Measurements from ENCODE around the gene KNOP1. TPM values are rescaled to one million over a fixed set of nuclear protein-coding genes. Genes with fewer than 3 reads are reported as not detected.

Gene KNOP1
- total and polyA plus RNA-seq, 2 of the 4 experiments (the other 2 are of a cell fraction), result 7.0 to 8.4 TPM

- Histone ChIP-seq H2BK20ac (ENCODE audit: low read depth, low read length) (peak overlapping the region; percentile 47; the same call in 1 of the 2 replicates), H3K56ac (ENCODE audit: extremely low read depth, insufficient read depth, low read length) (no peak overlapping the region), H3K36me3 (ENCODE audit: control insufficient read depth, insufficient read depth, low read length) (no peaks in the 10 kb centered on the region), H4K5ac (ENCODE audit: low read depth, low read length) (peak overlapping the region; percentile 79; the same call in 1 of the 2 replicates), H3K79me1 (ENCODE audit: low read depth in 1 of 2, low read length in 2 of 2) (no peaks in the 10 kb centered on the region), H3K4me1 (ENCODE audit: control insufficient read depth, insufficient read depth, low read length) (peaks cover 12% of the 10 kb centered on the region), H3K18ac (ENCODE audit: low read depth, low read length) (peak overlapping the region; percentile 82), H3K9me1 (ENCODE audit: insufficient read depth, low read length) (peaks cover 6% of the 10 kb centered on the region; the same call in 1 of the 2 replicates), H2BK15ac (ENCODE audit: low read depth, low read length) (0 out of 3 replicates have a peak overlapping the region, but pooled peaks have one; percentile 82), H3K4me3 (ENCODE audit: insufficient read depth, low read depth, low read length) (no peak overlapping the region), H3K4ac (ENCODE audit: low read depth, low read length) (peak overlapping the region; percentile 81), H3K9me3 (ENCODE audit: control insufficient read depth, insufficient read depth, low read length) (no peaks in the 10 kb centered on the region), H3K23ac (ENCODE audit: low read depth, low read length) (peak overlapping the region; percentile 0; the same call in 1 of the 2 replicates), H4K91ac (ENCODE audit: insufficient read depth, low read depth, low read length) (peak overlapping the region; percentile 59), H3K27ac (ENCODE audit: insufficient read depth, low read length) (peak overlapping the region; percentile 44; the same call in 1 of the 2 replicates), H2AK5ac (ENCODE audit: low read depth, low read length) (peak overlapping the region; percentile 56; the same call in 1 of the 2 replicates), H2BK120ac (ENCODE audit: low read depth, low read length) (peak overlapping the region; percentile 65), H2AFZ (replicated peaks; ENCODE audit: low read length, poor library complexity) (peak overlapping the region; percentile 61), H4K8ac (ENCODE audit: low read depth in 2 of 2, low read length in 2 of 2) (peak overlapping the region; percentile 25 to 71; a peak in 2 of 4 replicates), H3K14ac (replicated peaks; ENCODE audit: low read depth, low read length) (peak overlapping the region; percentile 69), H4K20me1 (ENCODE audit: insufficient read depth, low read length) (no peaks in the 10 kb centered on the region), H3K9ac (ENCODE audit: low read depth, low read length) (0 out of 2 replicates have a peak overlapping the region, but pooled peaks have one; percentile 6), H2AK9ac (replicated peaks; ENCODE audit: low read depth, low read length, poor library complexity) (peak overlapping the region; percentile 66), H3K27me3 (ENCODE audit: control insufficient read depth, insufficient read depth, low read length) (no peaks in the 10 kb centered on the region), H2BK5ac (ENCODE audit: low read depth, low read length, poor library complexity, severe bottlenecking) (peak overlapping the region; percentile 61), H3K4me2 (ENCODE audit: low read depth, low read length) (peak overlapping the region; percentile 41; the same call in 1 of the 2 replicates)
- in situ Hi-C loops (cut with MboI; ENCODE audit: low sequenced_read_pairs), result no loop called here
- POLR2A ChIA-PET (ENCODE audit: unreplicated experiment), result no interaction called here
- dilution Hi-C loops (cut with HindIII; ENCODE audit: low sequenced_read_pairs, unreplicated experiment), result no loop called here
- BruUV-seq (replicated peaks), result no TSS peak
- 100% methylated on average over 2 of the region's 12 CpGs; no CpG with 5 or more reads in 1 of the 2 experiments for WGBS, 2 experiments (ENCODE audit: extremely low coverage in 2 of 2, insufficient read length in 1 of 2)
- TF ChIP-seq ELK1 (IDR thresholded peaks at IDR 0.05; ENCODE audit: borderline replicate concordance, low read depth, low read length), result no peak
- no peak for TF ChIP-seq RCOR1 (IDR thresholded peaks at IDR 0.05; ENCODE audit: insufficient replicate concordance, low read length)
- TF ChIP-seq RAD21 (IDR thresholded peaks at IDR 0.05; ENCODE audit: low read length), result no peak
- TF ChIP-seq MXI1 (IDR thresholded peaks at IDR 0.05; ENCODE audit: borderline replicate concordance, low read depth, low read length), result no peak
- no peak for TF ChIP-seq CEBPB (IDR thresholded peaks at IDR 0.05; ENCODE audit: low read depth, low read length)
- no peak for TF ChIP-seq USF2 (IDR thresholded peaks at IDR 0.05; ENCODE audit: low read depth, low read length)
- no peak for TF ChIP-seq CHD1 (IDR thresholded peaks at IDR 0.05; ENCODE audit: low read depth, low read length)
- TF ChIP-seq RFX5 (IDR thresholded peaks at IDR 0.05; ENCODE audit: low read depth, low read length), result no peak
- no peak for TF ChIP-seq FOS (IDR thresholded peaks at IDR 0.05; ENCODE audit: low read depth, low read length)
- peak; percentile 65 for ATAC-seq (ENCODE audit: low read depth)
- DNase-seq, result peak; percentile 83
- CTCF ChIA-PET, result interaction anchor here (1.0 kb wide), 1 partner anchor 20 kb away, joined by 3 read pairs; no protein-coding TSS in a partner anchor
- intact Hi-C loops (cut with micrococcal nuclease), result loop anchor here (5.0 kb wide), 1 partner anchor 53 kb away; no protein-coding TSS in a partner anchor
Observed at GRCh38 chr16:19753815-19754643, 36.0 kb upstream of the KNOP1 start.
